ENCODE measurements around the gene NFATC3. TPM values are rescaled to one million over a fixed set of nuclear protein-coding genes. Genes with fewer than 3 reads are reported as not detected.

The NFATC3 gene
- total RNA-seq, 1 donor = 32.8 TPM

- TF ChIP-seq, protein P1, sequence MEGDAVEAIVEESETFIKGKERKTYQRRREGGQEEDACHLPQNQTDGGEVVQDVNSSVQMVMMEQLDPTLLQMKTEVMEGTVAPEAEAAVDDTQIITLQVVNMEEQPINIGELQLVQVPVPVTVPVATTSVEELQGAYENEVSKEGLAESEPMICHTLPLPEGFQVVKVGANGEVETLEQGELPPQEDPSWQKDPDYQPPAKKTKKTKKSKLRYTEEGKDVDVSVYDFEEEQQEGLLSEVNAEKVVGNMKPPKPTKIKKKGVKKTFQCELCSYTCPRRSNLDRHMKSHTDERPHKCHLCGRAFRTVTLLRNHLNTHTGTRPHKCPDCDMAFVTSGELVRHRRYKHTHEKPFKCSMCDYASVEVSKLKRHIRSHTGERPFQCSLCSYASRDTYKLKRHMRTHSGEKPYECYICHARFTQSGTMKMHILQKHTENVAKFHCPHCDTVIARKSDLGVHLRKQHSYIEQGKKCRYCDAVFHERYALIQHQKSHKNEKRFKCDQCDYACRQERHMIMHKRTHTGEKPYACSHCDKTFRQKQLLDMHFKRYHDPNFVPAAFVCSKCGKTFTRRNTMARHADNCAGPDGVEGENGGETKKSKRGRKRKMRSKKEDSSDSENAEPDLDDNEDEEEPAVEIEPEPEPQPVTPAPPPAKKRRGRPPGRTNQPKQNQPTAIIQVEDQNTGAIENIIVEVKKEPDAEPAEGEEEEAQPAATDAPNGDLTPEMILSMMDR (IDR thresholded peaks at IDR 0.05; ENCODE audit: insufficient read depth, low read depth, low read length) = no peak
- no peak for DNase-seq (ENCODE audit: low read depth)
Measured at GRCh38 chr16:68226116-68226515, 140.9 kb downstream of the NFATC3 start.

GRCh38 chr16:68227183-68227793 is 142.1 kb downstream of the NFATC3 start:
- H3K4me3 ChIP-seq (ENCODE audit: low read depth, low read length) = no peak overlapping the region
- TF ChIP-seq, protein P1 (IDR thresholded peaks at IDR 0.05; ENCODE audit: insufficient read depth, low read depth, low read length) = no peak
- peak; percentile 58 for DNase-seq (ENCODE audit: low read depth)

More at GRCh38 chr16:68226116-68226515, 140.9 kb downstream of the NFATC3 start:
- H3K4me3 ChIP-seq (ENCODE audit: low read depth, low read length) = no peak overlapping the region

DNA sequence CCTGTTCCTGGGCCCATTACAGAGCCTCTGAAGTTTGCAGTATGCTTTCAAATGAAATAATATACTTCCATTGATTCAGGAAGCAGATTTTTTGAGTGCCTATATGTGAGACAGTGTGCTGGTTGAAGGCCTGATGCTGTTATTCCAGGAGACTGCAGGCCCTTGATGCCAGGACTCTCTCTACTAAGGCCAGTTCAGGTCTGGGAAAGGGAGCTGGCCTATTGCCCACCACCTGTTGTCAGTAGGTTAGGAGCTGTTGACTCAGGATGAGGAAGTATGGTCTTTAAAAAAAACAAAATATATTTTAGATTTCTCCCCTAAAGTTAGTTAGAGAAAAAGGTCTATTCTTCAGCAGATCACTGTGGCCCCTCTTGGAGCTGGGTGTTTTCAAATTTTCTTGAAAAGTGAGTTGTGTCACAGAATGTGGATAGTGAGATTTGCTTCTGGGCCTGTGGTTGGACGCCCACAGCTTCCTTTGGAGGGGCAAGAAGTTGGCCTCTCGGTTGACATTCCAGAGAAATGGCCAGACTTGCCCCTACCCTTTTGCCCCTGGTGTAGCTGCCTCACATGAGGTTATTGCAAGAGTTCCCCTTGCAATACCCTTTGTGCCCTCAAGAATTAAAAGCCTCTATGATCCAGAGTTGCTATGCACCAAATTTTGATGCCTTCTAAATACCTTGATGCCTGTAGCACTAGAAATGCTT is 142.8 kb downstream of the NFATC3 start:
- no peak for DNase-seq (ENCODE audit: low read depth)
- TF ChIP-seq, protein P1 (IDR thresholded peaks at IDR 0.05; ENCODE audit: insufficient read depth, low read depth, low read length) = no peak
- no peak overlapping the region for H3K4me3 ChIP-seq (ENCODE audit: low read depth, low read length)

GRCh38 chr16:68228652-68229051 is 143.5 kb downstream of the NFATC3 start:
- TF ChIP-seq, protein P1 (IDR thresholded peaks at IDR 0.05; ENCODE audit: insufficient read depth, low read depth, low read length) = no peak
- H3K4me3 ChIP-seq (ENCODE audit: low read depth, low read length) = no peak overlapping the region
- DNase-seq (ENCODE audit: low read depth) = no peak

- peak; percentile 71 for DNase-seq (ENCODE audit: low read depth)
- H3K4me3 ChIP-seq (ENCODE audit: low read depth, low read length) = no peak overlapping the region
- TF ChIP-seq, protein P1 (IDR thresholded peaks at IDR 0.05; ENCODE audit: insufficient read depth, low read depth, low read length) = peak; percentile 97
Measured at GRCh38 chr16:68229431-68230175, 144.4 kb downstream of the NFATC3 start.

DNA sequence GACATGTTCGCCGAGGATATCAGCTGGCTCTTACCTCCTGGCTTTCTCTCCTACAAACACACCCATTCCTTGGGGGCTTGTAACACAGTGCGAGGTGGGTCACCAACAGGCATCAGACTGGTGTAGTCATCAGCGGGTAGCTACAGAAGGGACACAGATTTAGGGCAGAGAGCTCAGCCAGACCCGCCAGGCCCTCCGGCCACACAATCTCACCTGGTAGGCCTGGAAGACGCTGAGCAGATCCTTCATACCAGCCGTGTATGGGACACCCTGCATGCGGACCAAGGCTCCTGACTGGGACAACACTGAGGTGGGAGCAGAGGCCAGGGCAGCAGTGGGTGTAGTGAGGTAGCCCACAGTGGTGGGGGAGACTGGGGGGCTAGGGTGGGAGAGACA is 145.0 kb downstream of the NFATC3 start:
- TF ChIP-seq, protein P1 (IDR thresholded peaks at IDR 0.05; ENCODE audit: insufficient read depth, low read depth, low read length) = no peak
- DNase-seq (ENCODE audit: low read depth) = no peak

More for the DNA sequence above, 145.0 kb downstream of the NFATC3 start:
- H3K4me3 ChIP-seq (ENCODE audit: low read depth, low read length) = no peak overlapping the region
